Stomach (tissue), 4 donors: ENCODE measurements around the gene ACTL7A.

Source experiments
- CTCF ChIP-seq, 7 experiments: fragments of 450-650 bp in 4 of 7; fragments of 200-600 bp in 3 of 7; sonication (generic) in 3 of 7; IDR thresholded peaks; one replicate each; pipeline ENCODE4 v1.5.1; 2016 to 2019; ENCODE audit warnings: antibody characterized with exemption in 7 of 7, control low read depth in 2 of 7, mild to moderate bottlenecking in 1 of 7
- EP300 ChIP-seq: sonication (generic); formaldehyde crosslinking; IDR thresholded peaks from one replicate; pipeline ENCODE4 v1.6.1; 2017; ENCODE audit warnings: antibody characterized with exemption
- POLR2A ChIP-seq, 4 donors: fragments of 450-650 bp; IDR thresholded peaks; one replicate each; pipeline ENCODE4 v1.6.1; 2016; ENCODE audit warnings: antibody characterized with exemption in 4 of 4, control low read depth in 2 of 4, mild to moderate bottlenecking in 1 of 4, moderate library complexity in 1 of 4
- POLR2AphosphoS5 ChIP-seq, 3 donors: sonication (generic); formaldehyde crosslinking; IDR thresholded peaks; one replicate each; pipeline ENCODE4 v1.6.1; 2016; ENCODE audit warnings: antibody characterized with exemption in 3 of 3

DNA sequence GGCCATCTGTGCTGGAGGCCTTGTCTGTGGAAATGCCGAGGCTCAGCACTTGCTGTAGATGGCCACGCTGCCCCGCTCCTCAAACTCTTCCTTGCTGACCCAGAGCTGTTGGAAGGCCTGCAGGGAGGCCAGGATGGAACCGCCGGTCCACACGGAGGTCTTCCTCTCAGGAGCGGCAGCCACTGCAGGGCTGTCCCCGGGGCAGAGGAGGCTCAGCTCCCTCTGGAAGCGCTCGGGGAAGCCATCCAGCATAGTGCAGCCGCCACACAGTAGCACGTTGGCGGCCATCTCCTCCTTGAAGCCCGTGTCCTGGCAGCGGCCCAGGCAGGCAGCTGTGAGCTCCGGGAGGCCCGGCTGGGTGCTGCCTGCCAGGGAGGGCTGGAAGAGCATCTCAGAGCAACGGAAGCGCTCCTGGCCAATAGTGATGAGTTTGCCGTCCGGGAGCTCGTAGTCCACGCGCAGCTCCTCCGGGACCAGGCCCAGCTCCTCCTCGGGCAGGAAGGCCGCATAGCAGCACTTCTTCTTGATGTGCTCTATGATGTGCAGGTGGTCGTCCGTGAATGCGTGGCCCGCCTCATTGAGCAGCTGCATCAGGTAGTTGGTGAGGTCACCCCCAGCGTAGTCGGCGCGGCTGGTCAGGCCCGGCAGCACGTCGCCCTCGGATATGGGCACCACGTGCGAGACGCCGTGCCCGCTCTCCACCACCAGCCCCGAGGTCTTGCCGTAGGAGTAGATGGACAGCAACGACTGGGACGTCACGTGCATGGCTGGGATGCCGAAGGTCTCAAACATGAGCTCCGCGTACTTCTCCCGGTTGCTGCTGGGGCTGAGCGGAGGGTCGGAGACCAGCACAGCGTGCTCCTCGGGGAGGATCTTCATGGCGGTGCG is 7.2 kb upstream of the ACTL7A start:
- TF ChIP-seq POLR2AphosphoS5 (IDR thresholded peaks at IDR 0.05), result no peak
- no peak for TF ChIP-seq CTCF (IDR thresholded peaks at IDR 0.05)
- no peak for TF ChIP-seq EP300
- no peak for TF ChIP-seq POLR2A (IDR thresholded peaks at IDR 0.05)
